ENCODE measurements around the gene SLC17A8.
"Not testable (repeated sequence)": the region's sequence is repeated elsewhere in the genome, so short reads cannot be mapped to it uniquely, and the experiment has no call there.

GRCh38 chr12:100430251-100430650, 73.4 kb downstream of the SLC17A8 start:
- not testable (repeated sequence) for TF ChIP-seq CTCF (IDR thresholded peaks at IDR 0.05); RXRA (IDR thresholded peaks at IDR 0.05; ENCODE audit: borderline replicate concordance, low read depth); TAF1 (IDR thresholded peaks at IDR 0.05; ENCODE audit: borderline replicate concordance, low read depth, low read length); RFX5 (IDR thresholded peaks at IDR 0.05; ENCODE audit: low read length); RAD21 (IDR thresholded peaks at IDR 0.05; ENCODE audit: low read length); EZH2phosphoT487 (IDR thresholded peaks at IDR 0.05; ENCODE audit: borderline replicate concordance, low read depth)
